HepG2 (cell line): ENCODE measurements around the gene MRPL43. TPM values are rescaled to one million over a fixed set of nuclear protein-coding genes. Genes with fewer than 3 reads are reported as not detected.

Experiments used
- ATF7 ChIP-seq, 2 experiments: fragments of 450-650 bp in 1 of 2; sonication (generic) in 1 of 2; formaldehyde crosslinking in 1 of 2; IDR thresholded peaks; 2 replicates each; pipeline versions ENCODE4 v1.4.0 to v1.6.1; 2016 to 2020; ENCODE audit warnings: antibody characterized with exemption in 1 of 2, mild to moderate bottlenecking in 1 of 2, missing genetic modification reagents in 1 of 2
- DNMT1 ChIP-seq: sonication (generic); formaldehyde crosslinking; IDR thresholded peaks from 2 replicates; pipeline ENCODE4 v1.5.1; 2020; ENCODE audit warnings: mild to moderate bottlenecking, missing genetic modification reagents
- DZIP1 ChIP-seq: sonication (generic); formaldehyde crosslinking; IDR thresholded peaks from 2 replicates; pipeline ENCODE4 v1.5.0; 2020; ENCODE audit warnings: mild to moderate bottlenecking, missing genetic modification reagents
- FOXP1 ChIP-seq, 2 experiments: fragments of 450-650 bp in 1 of 2; IDR thresholded peaks; 2 replicates each; pipeline ENCODE4 v1.6.1; 2017 to 2018; ENCODE audit warnings: antibody characterized with exemption in 1 of 2
- LCORL ChIP-seq, 2 experiments: fragments of 450-650 bp in 1 of 2; sonication (generic) in 1 of 2; formaldehyde crosslinking in 1 of 2; IDR thresholded peaks; 2 replicates each; pipeline versions ENCODE4 v1.5.0 to v1.6.1; 2017 to 2020; ENCODE audit warnings: antibody characterized with exemption in 1 of 2, missing genetic modification reagents in 1 of 2
- MYPOP ChIP-seq: sonication (generic); formaldehyde crosslinking; IDR thresholded peaks from 2 replicates; pipeline ENCODE4 v1.8.1; 2023; ENCODE audit warnings: mild to moderate bottlenecking, moderate library complexity, missing genetic modification reagents
- NFE2L1 ChIP-seq: sonication (generic); formaldehyde crosslinking; IDR thresholded peaks from 2 replicates; pipeline ENCODE4 v1.4.0; 2020; ENCODE audit warnings: missing genetic modification reagents, mild to moderate bottlenecking, borderline replicate concordance
- SIN3B ChIP-seq: fragments of 150-350 bp; IDR thresholded peaks from 2 replicates; pipeline ENCODE4 v1.6.1; 2014; ENCODE audit warnings: low read length
- SNAPC4 ChIP-seq: sonication (generic); formaldehyde crosslinking; IDR thresholded peaks from 2 replicates; pipeline ENCODE4 v1.4.0; 2020; ENCODE audit warnings: mild to moderate bottlenecking, missing genetic modification reagents
- ZBTB2 ChIP-seq: sonication (generic); formaldehyde crosslinking; IDR thresholded peaks from 2 replicates; pipeline ENCODE4 v1.8.0; 2022; ENCODE audit warnings: low read depth, missing genetic modification reagents
- ZNF160 ChIP-seq: sonication (generic); formaldehyde crosslinking; IDR thresholded peaks from 2 replicates; pipeline ENCODE4 v1.8.0; 2022; ENCODE audit warnings: mild to moderate bottlenecking, inconsistent platforms, missing genetic modification reagents
- ZNF326 ChIP-seq: sonication (generic); formaldehyde crosslinking; IDR thresholded peaks from 2 replicates; pipeline ENCODE4 v1.4.0; 2020; ENCODE audit warnings: missing genetic modification reagents, borderline replicate concordance
- ZNF629 ChIP-seq: sonication (generic); formaldehyde crosslinking; conservative IDR thresholded peaks from 2 replicates; pipeline ENCODE4 v1.5.0; 2020; ENCODE audit warnings: missing genetic modification reagents
- ZNF691 ChIP-seq: sonication (generic); formaldehyde crosslinking; IDR thresholded peaks from 2 replicates; pipeline ENCODE4 v1.4.0; 2020; ENCODE audit warnings: missing genetic modification reagents, low read depth, mild to moderate bottlenecking, borderline replicate concordance
- ZNF891 ChIP-seq: sonication (generic); formaldehyde crosslinking; IDR thresholded peaks from 2 replicates; pipeline ENCODE4 v1.5.0; 2020; ENCODE audit warnings: mild to moderate bottlenecking, missing genetic modification reagents
- polyA plus RNA-seq, 8 experiments: library from polyadenylated mRNA; depleted of rRNA in 3 of 8; stranded (reverse) in 7 of 8; unstranded in 1 of 8; fragments of >200 nt; fragmentation: Illumina TruSeq in 4 of 8; extraction: Trizol in 4 of 8; gene quantifications; 2 replicates each; pipeline versions ENCODE4 v1.2.1 to v1.2.3, GENCODE V29; 2011 to 2016; ENCODE audit warnings: low read depth in 4 of 8, missing spikeins in 1 of 8, mixed read lengths in 1 of 8; ENCODE audit not compliant: insufficient read depth in 1 of 8
- total RNA-seq, 5 experiments: library from RNA; depleted of rRNA; stranded (reverse); fragments of >200 nt; fragmentation: Illumina TruSeq; extraction: Trizol; gene quantifications; 2 replicates each; pipeline ENCODE4 v1.2.3, GENCODE V29; 2016; ENCODE audit warnings: low read depth in 1 of 5

Gene MRPL43
- total and polyA plus RNA-seq, 2 of the 13 experiments (the other 11 are each of a cell fraction or from before 2014, with no cell fraction given) = 71.0 to 73.7 TPM

- peak; percentile 94; the same call in 1 of the 2 replicates for TF ChIP-seq DNMT1 (CRISPR knock-in tag)
- no peak for TF ChIP-seq ZNF326
- TF ChIP-seq NFE2L1 = no peak
- TF ChIP-seq FOXP1 (IDR thresholded peaks at IDR 0.05) = no peak
- TF ChIP-seq FOXP1 (CRISPR knock-in tag; IDR thresholded peaks at IDR 0.05) = peak; percentile 31; the same call in 1 of the 2 replicates
- no peak; the same call in 1 of the 2 replicates for TF ChIP-seq ZNF691 (CRISPR knock-in tag)
- TF ChIP-seq ZBTB2 (CRISPR knock-in tag) = peak; percentile 67; the same call in 1 of the 2 replicates
- TF ChIP-seq ATF7 (IDR thresholded peaks at IDR 0.05) = no peak
- no peak for TF ChIP-seq ATF7 (CRISPR knock-in tag; IDR thresholded peaks at IDR 0.05)
- peak; percentile 35; the same call in 1 of the 2 replicates for TF ChIP-seq SIN3B
- TF ChIP-seq ZNF160 = no peak
- peak; percentile 65; the same call in 1 of the 2 replicates for TF ChIP-seq MYPOP (CRISPR knock-in tag)
- TF ChIP-seq LCORL (IDR thresholded peaks at IDR 0.05) = no peak
- TF ChIP-seq LCORL (CRISPR knock-in tag; IDR thresholded peaks at IDR 0.05) = peak; percentile 36; the same call in 1 of the 2 replicates
- 0 out of 2 replicates have a peak, but pooled peaks have one; percentile 25 for TF ChIP-seq SNAPC4 (CRISPR knock-in tag)
- TF ChIP-seq DZIP1 = peak; percentile 66; the same call in 1 of the 2 replicates
- TF ChIP-seq ZNF629 (CRISPR knock-in tag) = peak; percentile 39; the same call in 1 of the 2 replicates
- no peak; the same call in none of the 2 replicates for TF ChIP-seq ZNF891 (CRISPR knock-in tag)
Observed at GRCh38 chr10:100997360-100998182, 10.3 kb upstream of the MRPL43 start (continued).
